HG03457 (cell line): Measurements from ENCODE around the gene VIPR2.

Source experiments
- ATAC-seq: cut with Tn5 transposase; IDR thresholded peaks from one replicate; pipeline ENCODE4 v1.9.1; 2021; ENCODE audit warnings: moderate number of reproducible peaks; ENCODE audit not compliant: unreplicated experiment

VIPR2 gene

DNA sequence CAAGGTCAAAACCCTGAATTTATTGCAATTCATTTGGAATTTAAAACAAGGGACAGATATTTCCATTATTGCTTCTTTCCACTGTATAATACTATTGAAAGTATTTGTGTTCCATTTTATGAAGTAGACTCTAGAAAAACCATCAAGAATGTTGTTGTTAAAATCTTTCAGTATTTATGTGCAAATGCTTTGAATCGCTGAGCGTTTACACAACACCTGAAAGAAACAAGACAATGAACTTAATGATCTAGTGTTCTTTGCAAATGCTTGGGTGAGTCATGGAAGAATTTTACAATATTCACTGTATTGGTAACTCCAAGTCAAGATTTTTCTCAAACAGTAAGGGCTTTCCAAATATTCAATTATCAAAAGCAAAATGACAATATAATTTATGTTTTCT, 97.1 kb downstream of the VIPR2 start:
- ATAC-seq: no peak

DNA sequence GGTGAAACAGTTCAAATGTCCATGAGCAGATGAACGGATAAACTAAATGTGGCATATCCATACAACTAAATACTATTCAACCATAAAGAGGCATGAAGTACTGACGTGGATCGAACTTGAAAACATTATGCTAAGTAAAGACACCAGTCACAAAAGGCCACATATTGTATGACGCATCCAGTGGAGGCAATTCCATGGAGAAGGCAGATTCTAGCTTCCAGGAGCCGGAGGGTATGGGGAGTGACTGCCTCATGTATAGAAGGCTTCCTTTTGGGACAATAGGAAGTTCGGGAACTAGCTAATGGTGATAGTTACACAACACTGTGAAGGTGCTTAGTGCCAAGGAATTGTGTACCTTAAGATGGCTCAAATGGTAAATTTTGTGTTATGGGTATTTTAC, 98.4 kb downstream of the VIPR2 start:
- no peak for ATAC-seq

DNA sequence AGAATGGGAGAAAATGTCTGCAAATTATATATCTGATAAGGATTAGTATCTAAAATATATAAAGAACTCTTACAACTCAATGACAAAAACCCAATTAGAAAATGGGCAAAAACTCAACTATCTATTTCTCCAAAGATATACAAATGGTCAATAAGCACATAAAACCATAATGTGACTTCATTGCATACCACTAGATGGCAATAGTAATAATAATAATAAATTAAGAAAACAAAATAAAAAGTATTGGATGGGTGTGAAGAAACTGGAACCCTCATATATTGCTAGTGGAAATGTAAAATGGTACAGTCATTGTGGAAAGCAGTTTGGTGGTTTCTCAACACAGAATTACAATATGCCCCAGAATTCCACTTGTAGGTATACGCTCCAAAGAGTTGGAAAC, 98.8 kb downstream of the VIPR2 start:
- no peak for ATAC-seq

DNA sequence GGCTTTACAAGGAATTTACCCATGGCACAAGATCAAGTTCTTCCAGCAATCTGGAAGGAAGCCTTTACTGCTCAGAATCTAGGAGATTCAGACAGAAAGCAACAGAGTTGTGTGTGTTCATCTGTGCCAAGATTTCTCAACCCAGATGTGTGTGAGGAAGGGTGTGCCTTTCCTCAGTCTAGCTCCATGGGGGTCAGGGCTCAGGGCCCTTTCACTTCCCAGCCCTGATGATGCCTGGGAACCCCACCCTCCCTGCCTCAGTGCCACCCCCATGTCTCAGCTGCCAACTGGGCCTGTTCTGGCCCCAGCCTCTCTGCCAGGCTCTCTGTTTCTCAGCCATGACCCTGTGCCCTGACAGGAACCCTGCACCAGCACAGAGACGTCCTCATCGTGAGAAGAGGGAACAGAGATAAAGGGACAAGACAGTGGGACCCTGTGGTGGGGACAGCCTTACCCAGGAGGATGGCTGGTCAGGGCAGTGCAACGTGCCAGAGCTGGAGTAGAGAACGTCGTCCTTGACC, 102.0 kb downstream of the VIPR2 start:
- ATAC-seq: no peak

DNA sequence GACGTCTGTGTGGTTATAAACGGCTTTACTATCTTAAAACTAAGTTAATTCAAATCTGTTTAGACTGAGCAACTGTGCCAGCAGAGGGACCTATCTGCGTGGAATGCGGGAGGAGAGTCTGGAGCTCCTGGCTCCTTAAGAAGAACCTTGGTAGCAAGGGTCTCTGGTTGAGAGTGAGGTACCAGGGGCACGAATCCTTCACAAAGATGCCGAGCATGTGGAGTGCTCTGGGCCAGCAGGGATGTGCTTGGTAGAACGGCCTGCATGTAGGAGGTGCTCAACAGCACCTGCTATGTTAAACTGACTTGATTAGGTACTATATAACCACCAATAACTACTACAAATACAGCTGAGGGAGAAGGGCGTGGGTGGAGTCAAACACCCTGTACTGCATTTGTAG, 102.6 kb downstream of the VIPR2 start:
- no peak for ATAC-seq

DNA sequence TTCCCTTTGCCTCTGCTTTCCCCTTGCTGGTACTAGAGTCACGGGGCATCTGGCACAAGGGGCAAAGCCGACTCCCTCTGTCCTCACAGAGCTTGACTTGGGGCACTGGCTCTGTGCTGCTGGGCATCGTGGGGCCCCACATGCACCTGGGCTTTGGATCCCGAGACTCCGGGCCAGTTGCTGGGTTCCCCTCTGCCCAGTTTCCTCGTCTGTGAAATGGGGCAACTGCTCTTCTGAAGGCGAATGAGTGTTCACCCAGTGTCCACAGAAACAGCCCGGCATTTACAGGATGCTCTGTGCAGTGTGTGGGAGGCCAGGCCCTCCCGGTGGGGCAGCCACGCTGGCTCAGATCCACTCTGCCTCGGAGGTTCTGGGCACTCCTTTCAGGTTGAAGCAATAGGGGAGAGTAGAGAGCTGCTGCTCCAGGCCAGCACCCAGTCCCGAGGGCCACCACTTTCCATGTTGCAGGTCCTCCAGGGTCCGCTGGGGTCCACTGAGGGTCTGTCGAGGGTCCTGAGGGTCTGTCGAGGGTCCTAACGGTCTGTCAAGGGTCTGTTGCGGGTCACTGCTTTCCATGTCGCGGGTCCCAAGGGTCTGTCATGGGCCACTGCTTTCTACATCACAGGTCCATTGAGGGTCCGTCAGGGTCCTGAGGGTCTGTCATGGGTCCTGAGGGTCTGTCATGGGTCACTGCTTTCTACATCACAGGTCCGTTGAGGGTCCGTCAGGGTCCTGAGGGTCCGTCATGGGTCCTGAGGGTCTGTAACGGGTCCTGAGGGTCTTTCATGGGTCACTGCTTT, 103.6 kb downstream of the VIPR2 start:
- ATAC-seq: no peak

DNA sequence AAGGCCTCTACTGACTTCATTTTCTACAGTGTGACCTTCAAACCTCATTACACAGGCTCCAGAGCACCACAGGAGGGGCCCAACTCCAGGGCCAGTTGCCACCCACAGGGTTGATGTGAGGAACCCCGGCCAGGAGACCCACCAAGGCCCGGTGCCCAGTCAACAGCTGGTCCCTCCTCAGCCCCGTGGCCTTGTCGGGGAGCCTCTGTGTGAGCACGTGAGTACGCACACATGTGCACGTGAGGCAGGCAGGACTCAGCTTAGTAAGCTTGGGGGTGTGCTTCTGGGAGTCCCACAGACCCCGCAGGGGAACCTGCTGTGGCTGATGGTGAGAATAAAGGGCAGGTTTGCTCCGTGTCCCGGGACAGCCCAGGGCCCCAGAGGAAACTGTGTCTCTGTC, 104.5 kb downstream of the VIPR2 start:
- no peak for ATAC-seq

DNA sequence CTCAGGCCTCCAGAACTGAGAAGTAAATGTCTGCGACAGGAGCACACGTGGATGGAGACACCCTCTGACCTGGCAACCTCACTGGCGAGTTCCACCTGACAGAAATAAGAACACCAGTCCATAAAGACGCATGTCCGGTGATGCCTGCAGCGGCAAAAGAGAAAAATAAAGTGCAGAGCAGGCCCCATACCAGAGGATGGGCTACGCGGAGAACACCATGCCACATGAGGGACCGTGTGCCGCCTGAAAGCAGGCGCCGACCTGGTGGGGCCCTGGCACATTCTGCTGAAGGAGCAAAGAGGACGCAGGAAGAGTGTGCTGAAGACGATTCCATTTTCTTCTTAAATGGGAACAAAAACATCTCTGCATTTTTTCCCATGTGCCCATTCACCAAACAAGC, 105.0 kb downstream of the VIPR2 start:
- ATAC-seq: no peak

DNA sequence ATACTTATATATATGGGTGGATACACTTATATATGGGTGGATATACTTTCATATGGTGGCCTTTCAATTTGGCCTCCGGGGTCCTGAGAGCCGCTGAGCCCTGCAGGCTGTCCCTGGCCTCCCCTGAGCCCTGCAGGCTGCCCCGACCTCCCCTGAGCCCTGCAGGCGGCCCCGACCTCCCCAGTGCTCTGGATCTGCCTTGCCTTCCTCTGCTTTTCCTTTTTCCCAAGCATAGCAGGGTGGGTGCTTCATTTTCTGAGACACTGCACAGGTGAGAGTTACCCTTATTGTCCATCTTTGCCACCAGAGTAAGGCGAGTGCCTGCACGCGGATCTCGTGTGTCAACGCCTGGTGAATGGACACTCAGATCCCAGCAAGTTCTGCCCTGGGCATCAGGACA, 106.6 kb downstream of the VIPR2 start:
- no peak for ATAC-seq

DNA sequence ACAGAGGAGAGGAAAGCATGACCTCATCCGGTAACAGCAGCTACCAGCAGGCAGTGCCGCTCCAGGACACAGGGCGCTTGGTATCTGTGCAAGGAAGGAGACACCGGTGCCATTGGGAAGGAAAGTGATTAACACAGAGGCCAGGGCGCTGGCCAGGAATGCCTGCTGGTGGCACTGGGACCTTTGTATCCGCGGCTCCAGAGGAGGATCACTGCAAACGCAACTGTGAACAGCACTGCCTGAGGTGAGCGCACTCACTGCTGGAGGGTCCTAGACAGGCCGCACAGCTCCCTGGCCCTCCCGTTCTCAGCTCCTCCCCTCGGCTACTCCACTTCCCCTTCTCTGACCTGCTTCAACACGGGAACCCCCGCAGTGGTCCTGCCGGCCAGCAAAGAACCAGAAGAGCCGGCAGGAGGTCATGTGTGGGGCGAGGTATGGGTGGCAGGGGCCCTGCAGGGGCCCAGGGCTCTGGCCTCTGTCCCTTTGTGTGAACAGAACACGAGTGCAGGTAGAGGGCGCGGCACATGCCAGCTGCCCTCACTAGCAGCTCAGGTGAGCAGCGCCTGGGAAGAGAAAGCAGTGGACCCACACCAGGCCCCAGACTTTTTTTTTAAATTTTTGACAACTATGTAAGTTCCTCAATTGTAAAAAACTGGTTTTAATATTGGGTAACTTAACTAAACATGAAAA, 107.6 kb downstream of the VIPR2 start:
- ATAC-seq: no peak

DNA sequence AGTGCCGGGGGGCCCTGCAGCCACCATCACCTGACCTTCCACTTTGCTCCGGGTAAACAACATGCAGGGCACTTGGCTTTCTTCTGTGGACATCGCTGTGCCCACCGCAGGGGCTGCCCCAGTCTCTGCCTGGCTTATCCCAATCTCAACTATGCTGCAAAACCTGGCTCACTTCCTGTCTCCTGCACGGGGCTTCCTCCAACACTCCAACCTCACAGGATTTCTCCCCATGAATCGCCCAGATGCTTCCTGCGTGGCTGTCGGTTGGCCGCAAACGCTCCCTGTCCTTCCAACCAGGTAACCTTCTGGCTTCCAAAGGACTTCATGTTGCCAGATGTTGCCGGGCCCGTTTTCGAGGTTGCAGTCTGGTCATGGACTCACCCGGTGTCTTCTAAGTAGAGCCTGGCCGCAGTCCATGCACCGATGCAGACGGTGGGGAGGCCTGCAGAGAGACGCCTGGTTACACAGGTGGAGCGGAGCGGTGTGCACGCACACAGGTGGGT, 109.0 kb downstream of the VIPR2 start:
- ATAC-seq: no peak

DNA sequence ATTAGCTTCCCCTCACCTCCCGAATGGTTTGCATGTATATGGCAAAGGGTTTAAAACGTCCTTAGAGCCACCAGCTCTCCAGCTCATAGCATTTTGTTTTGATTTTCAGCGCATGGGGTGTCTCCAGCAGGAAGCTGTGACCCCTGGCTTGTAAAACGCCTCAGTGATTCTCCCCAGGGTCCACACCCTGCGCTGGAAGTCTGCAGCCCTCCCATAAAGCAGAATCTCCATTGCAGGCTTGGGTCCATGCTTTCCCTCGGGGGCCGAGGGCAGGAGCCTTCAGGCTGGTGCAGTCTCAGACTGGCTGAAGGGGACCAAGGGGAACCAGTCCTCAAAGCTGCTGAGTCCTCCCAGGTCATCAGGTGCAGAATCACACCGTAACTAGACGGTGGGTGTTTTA, 109.7 kb downstream of the VIPR2 start:
- no peak for ATAC-seq

DNA sequence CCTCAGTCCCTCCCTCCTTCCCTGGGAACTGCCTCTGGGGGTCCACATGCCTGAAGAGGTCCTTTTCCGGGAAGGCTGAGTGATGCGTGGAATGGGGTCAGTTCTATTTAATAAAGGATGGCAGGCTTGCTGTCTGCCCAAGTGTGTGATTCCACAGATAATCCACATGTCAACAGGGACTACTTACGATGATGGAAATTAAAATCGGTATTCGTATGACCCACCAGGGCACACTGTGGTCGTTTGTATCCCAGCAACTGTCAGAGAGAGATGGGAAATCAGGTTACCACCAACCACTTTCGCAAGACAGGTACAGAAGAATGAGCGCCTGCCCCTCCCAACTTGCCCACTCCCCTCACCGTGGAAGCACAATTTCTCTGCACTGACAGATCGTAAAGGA, 110.3 kb downstream of the VIPR2 start:
- ATAC-seq: no peak

DNA sequence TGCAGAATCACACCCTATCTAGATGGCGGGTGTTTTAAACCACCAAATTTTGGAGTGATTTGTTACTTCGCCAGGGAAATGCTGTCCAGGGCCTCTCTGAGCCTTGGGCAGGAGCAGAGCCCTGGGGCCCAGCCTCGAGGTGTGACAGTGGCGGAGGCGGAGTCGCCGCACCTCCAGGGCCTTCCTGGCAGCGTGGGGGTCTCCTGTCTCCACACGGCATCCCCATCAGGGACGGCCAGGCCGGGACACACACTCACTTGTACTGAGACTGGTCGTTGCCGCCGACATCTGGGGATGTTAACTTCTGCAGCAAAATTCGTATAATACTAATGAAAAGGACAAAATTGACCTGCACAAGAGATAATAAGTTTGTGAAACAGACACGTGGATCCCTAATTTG, 110.7 kb downstream of the VIPR2 start:
- no peak for ATAC-seq

DNA sequence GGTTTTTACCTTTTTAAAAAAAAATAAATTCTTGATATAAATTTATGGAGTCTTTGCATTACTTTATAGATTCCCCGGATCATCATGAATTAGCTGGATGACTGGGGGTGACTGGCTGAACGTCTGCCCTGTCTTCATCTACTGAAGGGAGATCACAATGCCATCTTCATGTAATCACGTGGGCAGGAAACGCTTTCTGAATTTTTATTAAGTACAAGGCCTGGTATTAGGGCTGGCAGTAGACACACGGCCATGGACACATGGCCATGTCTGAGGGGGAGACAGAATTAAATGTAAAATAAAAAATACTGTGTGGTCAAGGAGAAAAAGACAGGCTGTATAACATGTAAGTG, 111.2 kb downstream of the VIPR2 start:
- ATAC-seq: no peak

DNA sequence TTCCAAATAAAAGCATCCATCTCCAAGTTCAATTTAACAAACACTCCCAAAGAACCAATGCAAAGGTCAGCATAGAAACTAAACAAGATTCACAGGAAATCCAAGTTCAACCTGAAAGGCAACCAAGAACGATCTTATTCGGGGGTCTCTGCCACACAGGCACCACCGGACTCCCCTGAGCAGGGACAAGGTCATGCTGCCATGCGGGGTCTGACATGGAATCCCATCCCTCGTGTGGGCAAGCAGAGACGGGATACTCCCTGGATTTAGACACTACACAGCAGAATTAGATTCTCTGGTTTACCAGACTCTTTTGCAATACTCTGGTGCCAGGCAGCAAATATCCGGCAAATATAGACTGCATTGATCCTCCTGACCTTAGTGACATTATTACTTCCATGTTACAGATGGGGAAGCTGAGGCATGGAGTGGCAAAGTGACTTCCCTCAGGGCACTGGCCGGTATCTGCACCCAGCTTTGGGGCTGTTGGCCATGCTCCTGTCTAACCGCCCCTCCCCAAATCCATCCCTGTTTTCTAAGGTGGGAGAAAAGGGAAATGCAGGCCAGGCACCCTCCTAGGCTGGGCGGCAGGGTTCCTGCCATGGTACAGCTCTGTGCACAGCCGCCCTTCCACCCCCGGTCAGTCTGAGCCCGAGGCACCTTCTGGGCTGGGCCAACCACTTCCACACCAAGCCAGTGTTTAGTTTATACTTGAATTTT, 111.8 kb downstream of the VIPR2 start:
- ATAC-seq: no peak

DNA sequence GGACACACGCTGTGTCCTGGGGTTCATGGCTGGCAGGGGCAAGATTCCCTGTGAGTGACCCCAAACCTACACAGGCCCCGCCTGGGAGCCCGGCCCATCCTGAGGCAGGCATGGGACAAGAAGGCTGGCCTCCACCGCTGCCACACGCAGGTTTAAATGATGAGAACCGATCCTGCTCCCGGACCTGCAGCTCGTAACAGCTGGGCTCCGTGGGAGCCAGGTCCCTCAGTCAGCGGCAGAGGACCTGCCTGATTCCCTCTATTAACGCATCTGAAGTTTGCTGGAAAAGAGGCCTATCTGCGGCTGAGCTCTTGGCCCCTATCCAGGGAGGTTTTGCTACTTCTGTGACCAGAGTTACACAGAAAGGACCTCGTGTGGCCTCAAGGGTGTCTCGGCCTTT, 112.3 kb downstream of the VIPR2 start:
- no peak for ATAC-seq

DNA sequence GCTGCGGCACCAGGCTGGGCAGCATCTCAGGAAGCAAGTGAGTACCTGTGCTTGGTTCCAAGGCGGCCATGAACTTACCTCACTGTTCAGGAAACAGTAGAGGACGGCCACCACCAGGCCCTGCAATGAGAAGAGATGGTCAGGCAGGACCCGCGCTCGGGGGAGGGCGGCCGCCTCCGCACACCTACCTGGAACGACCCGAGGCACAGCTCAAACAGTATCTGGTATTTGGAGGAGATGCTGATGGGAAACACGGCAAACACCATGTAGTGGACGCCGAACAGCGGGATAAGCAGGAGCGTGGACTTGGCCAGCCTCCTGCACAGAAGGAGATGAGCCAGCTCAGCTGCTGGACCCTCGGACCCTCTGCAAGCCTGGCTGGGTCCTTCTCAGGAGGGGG, 112.9 kb downstream of the VIPR2 start:
- no peak for ATAC-seq

DNA sequence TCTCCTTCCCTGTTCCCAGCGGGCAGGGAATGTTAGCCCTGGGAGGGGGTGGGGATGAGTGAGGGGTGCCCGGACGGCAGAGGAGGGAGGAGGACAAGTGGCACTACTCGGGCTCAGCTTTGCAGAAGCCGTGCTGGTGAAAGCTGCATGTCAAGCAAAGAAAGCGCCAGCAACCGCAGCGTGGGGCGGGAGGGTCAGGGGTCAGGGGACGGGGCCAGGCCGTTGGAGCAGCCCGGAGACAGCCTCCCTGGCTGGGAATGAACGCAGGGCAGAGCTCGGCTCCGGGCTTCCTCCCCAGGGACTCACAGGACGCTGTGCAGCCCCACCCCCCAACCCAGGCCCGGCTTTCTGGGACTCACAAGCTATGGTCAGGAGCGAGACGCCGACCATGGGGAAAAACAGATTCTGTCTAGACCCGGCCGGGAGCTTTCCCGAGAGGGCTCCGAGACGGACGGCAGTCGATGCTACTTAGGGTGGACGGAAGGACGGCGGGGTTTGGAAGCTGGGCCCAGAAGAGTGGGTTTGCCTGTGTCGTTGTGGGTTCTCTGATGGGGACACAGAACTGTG, 113.4 kb downstream of the VIPR2 start:
- ATAC-seq: no peak

DNA sequence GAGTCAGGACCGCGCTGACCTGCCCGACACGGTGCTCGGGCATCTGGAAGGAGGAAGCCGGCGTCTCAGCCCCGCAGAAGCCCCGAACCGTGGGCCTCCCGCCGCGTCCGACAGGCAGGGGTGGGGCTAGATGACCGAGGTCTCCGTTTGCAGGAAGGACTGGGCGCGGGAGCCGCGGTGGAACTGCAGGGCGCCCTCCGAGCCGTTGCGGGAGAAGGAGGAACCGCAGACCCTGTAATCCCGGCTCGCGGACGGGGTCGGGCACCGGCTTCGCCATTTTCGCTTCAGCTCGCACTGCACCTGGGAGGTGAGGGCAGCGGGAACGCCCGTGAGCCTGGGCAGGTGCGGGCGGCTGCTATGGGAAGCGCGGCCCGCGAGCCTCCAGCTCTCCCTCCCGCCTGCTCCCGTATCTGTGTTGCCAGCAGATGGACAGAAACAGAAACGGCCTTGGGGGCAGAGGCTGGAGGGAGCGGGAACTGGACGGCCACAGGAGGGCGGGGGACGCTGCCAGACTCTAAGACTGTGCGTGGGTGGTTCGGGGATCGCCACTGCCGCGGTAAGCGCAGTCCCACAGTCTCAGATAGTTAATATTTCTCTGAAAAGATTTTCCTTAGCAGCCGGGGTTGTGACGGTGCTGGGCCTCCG, 114.1 kb downstream of the VIPR2 start:
- ATAC-seq: no peak
